GM12873 (cell line): ENCODE data around the gene ZNF219.

Experiments
- CTCF ChIP-seq: IDR thresholded peaks from 2 replicates; pipeline ENCODE4 v1.5.1; 2012; ENCODE audit warnings: low read depth, mild to moderate bottlenecking, moderate library complexity, low read length, control low read depth; ENCODE audit not compliant: insufficient read depth; ENCODE audit errors: missing control alignments

ZNF219 gene

GRCh38 chr14:21091821-21092272 lies 6.6 kb downstream of the ZNF219 start:
- no peak for TF ChIP-seq CTCF

- TF ChIP-seq CTCF = no peak
Measured at GRCh38 chr14:21090940-21091663, 7.4 kb downstream of the ZNF219 start.

DNA sequence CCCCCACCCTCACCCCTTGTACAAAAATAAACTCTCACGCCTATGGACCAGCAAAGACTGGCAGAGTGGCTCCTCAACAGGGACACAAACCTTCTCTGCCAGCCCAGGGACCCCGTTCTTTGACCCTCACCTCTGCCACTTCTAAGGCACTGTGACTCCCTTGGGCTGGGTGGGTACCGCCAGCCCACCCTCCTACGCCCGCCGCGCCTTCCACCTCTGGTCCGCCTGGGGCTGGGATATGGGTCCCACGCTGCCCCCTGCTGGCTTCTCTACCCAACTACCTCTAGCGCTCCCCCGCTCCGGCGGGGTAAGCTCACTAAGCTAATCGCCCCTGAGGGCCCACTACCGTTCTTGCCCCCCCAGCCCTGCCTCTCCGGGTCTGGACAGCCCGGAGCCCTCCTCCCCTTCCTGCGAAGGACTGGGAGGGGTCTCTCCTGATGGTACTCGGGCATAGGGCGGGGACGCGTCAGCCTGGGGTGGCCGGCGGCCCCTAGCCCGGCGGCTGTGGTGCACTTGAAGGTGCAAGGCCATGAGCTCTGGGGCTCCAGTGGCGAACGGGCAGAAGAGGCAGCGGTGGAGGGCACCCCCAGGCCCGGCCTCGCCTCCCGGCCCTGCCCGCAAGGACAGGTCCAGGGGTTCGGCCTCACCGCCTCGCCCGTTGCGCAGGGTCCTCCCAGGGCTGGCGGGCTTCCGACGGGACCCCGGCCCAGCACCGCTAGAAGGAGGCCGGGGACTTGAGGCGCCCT lies 8.1 kb downstream of the ZNF219 start:
- peak; percentile 50 for TF ChIP-seq CTCF

GRCh38 chr14:21089877-21090193 lies 8.6 kb downstream of the ZNF219 start:
- no peak for TF ChIP-seq CTCF

GRCh38 chr14:21089271-21089670 lies 9.2 kb downstream of the ZNF219 start:
- TF ChIP-seq CTCF = no peak

DNA sequence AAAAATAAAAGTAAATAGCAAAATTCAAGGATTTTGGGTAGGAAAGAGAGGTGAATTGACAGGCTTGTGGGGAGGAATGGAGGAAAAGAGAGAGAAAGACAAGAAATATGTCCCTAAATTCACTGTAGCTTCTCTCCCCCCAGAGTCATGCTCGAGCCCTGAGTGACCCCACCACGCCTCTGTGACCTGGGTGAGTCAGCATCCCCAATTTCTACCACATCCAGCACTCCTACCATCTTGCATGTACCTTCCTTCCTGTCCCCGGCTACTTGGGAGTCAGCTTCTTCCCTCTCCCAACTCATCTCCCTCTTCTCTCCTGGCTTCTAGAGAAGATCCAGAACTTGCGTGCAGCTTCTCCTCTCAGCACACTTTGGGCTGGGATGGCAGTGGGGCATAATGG lies 9.8 kb downstream of the ZNF219 start:
- TF ChIP-seq CTCF = no peak

DNA sequence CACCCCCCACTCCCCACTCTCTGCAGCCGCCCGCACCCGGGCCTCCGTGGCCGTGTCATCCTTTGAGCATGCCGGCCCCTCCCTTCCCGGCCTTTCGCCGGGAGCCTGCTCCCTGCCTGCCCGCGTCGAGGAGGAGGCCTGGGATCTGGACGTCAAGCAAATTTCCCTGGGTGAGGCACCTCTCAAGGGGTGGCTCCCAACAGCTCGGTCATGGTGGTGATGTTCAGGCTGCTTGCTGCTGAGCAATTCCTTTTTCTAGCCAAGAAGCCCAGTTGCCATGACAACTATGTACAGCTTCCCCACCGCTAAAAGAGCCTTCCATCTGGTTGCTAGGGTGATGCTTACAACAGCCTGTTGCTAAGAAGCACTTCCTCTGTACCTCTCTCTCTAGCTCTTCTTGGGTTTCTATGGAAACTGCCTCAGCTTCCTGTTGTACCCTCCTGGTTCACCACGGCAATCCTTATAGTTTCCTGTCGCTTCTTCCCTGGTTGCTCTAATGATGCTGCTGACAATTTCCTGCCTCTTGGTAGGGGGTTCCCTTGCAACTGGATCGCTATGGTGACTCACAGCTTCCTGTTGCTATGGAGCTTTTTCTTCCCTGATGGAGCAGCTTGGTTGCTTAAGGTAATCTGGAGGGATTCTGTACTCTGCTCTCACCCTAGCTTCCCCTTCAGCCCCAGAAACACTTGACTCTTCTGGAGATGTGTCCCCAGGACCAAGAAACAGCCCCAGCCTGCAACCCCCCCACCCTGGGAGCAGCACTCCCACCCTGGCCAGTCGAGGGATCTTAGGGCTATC lies 11.0 kb downstream of the ZNF219 start:
- TF ChIP-seq CTCF = no peak
